Ishikawa (cell line): ENCODE measurements around the gene ATAD3B.

Source experiments
- CEBPB ChIP-seq: IDR thresholded peaks from 2 replicates; pipeline ENCODE4 v1.6.1; 2012
- EGR1 ChIP-seq: IDR thresholded peaks from 2 replicates; pipeline ENCODE4 v1.6.1; 2012
- EP300 ChIP-seq: IDR thresholded peaks from 2 replicates; pipeline ENCODE4 v1.6.1; 2012; ENCODE audit warnings: borderline replicate concordance
- FOXM1 ChIP-seq: IDR thresholded peaks from 2 replicates; pipeline ENCODE4 v1.6.1; 2012; ENCODE audit warnings: low read depth, borderline replicate concordance
- MAX ChIP-seq: IDR thresholded peaks from 2 replicates; pipeline ENCODE4 v1.6.1; 2012
- NFIC ChIP-seq: IDR thresholded peaks from 2 replicates; pipeline ENCODE4 v1.6.1; 2012
- REST ChIP-seq: IDR thresholded peaks from 2 replicates; pipeline ENCODE4 v1.6.1; 2012; ENCODE audit warnings: low read depth, mild to moderate bottlenecking
- YY1 ChIP-seq: IDR thresholded peaks from 2 replicates; pipeline ENCODE4 v1.6.1; 2012; ENCODE audit warnings: low read depth

GRCh38 chr1:1433804-1434130, 37.8 kb upstream of the ATAD3B start:
- no peak for TF ChIP-seq EP300
- TF ChIP-seq EGR1 = no peak
- no peak for TF ChIP-seq CEBPB
- TF ChIP-seq MAX = peak; percentile 8; the same call in 1 of the 2 replicates
- TF ChIP-seq REST = no peak
- no peak for TF ChIP-seq FOXM1
- TF ChIP-seq NFIC = no peak
- TF ChIP-seq YY1 = no peak
